Measurements from ENCODE around the gene ZNF280D. TPM values are rescaled to one million over a fixed set of nuclear protein-coding genes. Genes with fewer than 3 reads are reported as not detected.
"Not testable (repeated sequence)": the region's sequence is repeated elsewhere in the genome, so short reads cannot be mapped to it uniquely, and the experiment has no call there.

Gene ZNF280D
- 6.8 TPM for polyA plus RNA-seq (2012; ENCODE audit: insufficient read depth, insufficient read length, low read depth)

- Histone ChIP-seq H3K27me3 (no peaks in the 10 kb centered on the region), H3K4me1 (no peaks in the 10 kb centered on the region), H3K36me3 (peaks cover 4% of the 10 kb centered on the region; the same call in 1 of the 2 replicates), H3K9me3 (peaks cover 6% of the 10 kb centered on the region), H3K4me3 (ENCODE audit: low read depth, low read length) (peak within 1 kb of the TSS; percentile 93)
- DNase-seq, result peak; percentile 90
- no peak for TF ChIP-seq CTCF (IDR thresholded peaks at IDR 0.05; ENCODE audit: low read depth, low read length)
Observed at GRCh38 chr15:56733136-56734012, at the start of gene ZNF280D. Gene ZNF280D, minus strand, starts transcription at chr15:56733509. Its CDS starts 26,400 bp downstream, at chr15:56707109.

GRCh38 chr15:56782306-56782705, 49.0 kb upstream of the ZNF280D start:
- Histone ChIP-seq H3K9me3 (no peaks in the 10 kb centered on the region; the same call in 1 of the 2 replicates), H3K4me1 (no peaks in the 10 kb centered on the region), H3K36me3 (no peaks in the 10 kb centered on the region), H3K27me3 (no peaks in the 10 kb centered on the region), H3K4me3 (ENCODE audit: low read depth, low read length) (no peak overlapping the region)
- DNase-seq, result no peak
- TF ChIP-seq CTCF (IDR thresholded peaks at IDR 0.05; ENCODE audit: low read depth, low read length), result no peak

DNA sequence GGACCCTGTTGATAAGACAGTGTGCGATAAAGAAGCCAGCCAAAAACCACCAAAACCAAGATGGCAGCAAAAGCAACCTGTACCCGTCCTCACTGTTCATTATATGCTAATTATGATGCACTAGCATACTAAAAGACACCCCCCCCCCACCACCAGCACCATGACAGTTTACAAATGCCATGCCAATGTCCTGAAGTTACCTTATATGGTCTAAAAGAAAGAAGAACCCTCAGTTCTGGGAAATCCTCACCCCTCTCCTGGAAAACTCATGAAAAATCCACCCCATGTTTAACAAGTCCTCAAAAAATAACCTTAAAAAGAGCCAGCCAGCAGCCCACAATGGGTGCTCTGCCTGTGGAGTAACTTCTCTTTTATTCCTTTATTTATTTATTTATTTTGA, 48.4 kb upstream of the ZNF280D start:
- H3K4me1 ChIP-seq, result no peaks in the 10 kb centered on the region

GRCh38 chr15:56780102-56780725, 46.9 kb upstream of the ZNF280D start:
- not testable (repeated sequence) for H3K9me3 ChIP-seq; H3K4me1 ChIP-seq; H3K27me3 ChIP-seq; H3K4me3 ChIP-seq (ENCODE audit: low read depth, low read length); DNase-seq; H3K36me3 ChIP-seq

More for the DNA sequence above, 48.4 kb upstream of the ZNF280D start:
- TF ChIP-seq CTCF (IDR thresholded peaks at IDR 0.05; ENCODE audit: low read depth, low read length), result no peak
- H3K9me3 ChIP-seq, result no peaks in the 10 kb centered on the region; the same call in 1 of the 2 replicates
- H3K4me3 ChIP-seq (ENCODE audit: low read depth, low read length), result no peak overlapping the region
- no peak for DNase-seq
- no peaks in the 10 kb centered on the region for H3K36me3 ChIP-seq
- H3K27me3 ChIP-seq, result no peaks in the 10 kb centered on the region

GRCh38 chr15:56779449-56779848, 46.1 kb upstream of the ZNF280D start:
- not testable (repeated sequence) for H3K4me1 ChIP-seq; H3K27me3 ChIP-seq; DNase-seq; H3K4me3 ChIP-seq (ENCODE audit: low read depth, low read length); H3K36me3 ChIP-seq; H3K9me3 ChIP-seq

- H3K36me3 ChIP-seq, result no peaks in the 10 kb centered on the region
- no peak for TF ChIP-seq CTCF (IDR thresholded peaks at IDR 0.05; ENCODE audit: low read depth, low read length)
- peaks cover 7% of the 10 kb centered on the region for H3K27me3 ChIP-seq
- H3K4me1 ChIP-seq, result no peaks in the 10 kb centered on the region
- H3K9me3 ChIP-seq, result no peaks in the 10 kb centered on the region; the same call in 1 of the 2 replicates
- H3K4me3 ChIP-seq (ENCODE audit: low read depth, low read length), result no peak overlapping the region
- DNase-seq, result no peak
Observed at GRCh38 chr15:56778761-56779160, 45.5 kb upstream of the ZNF280D start.

- no peaks in the 10 kb centered on the region for H3K9me3 ChIP-seq
- no peak for DNase-seq
- H3K4me3 ChIP-seq (ENCODE audit: low read depth, low read length), result no peak overlapping the region
- peaks cover 8% of the 10 kb centered on the region for H3K27me3 ChIP-seq
- no peaks in the 10 kb centered on the region for H3K4me1 ChIP-seq
- TF ChIP-seq CTCF (IDR thresholded peaks at IDR 0.05; ENCODE audit: low read depth, low read length), result no peak
- no peaks in the 10 kb centered on the region for H3K36me3 ChIP-seq
Observed at GRCh38 chr15:56776839-56777238, 43.5 kb upstream of the ZNF280D start.

All from BE2C (cell line).